Prostate gland (tissue), 2 donors: ENCODE results near the gene SRPRB.

Source experiments
- CTCF ChIP-seq, 4 experiments: fragments of 200-600 bp in 2 of 4; fragments of 450-650 bp in 2 of 4; sonication (generic) in 2 of 4; IDR thresholded peaks; 1 replicate in 3 of 4; 2 replicates in 1 of 4; pipeline ENCODE4 v1.5.1; 2016 to 2019; ENCODE audit warnings: antibody characterized with exemption in 4 of 4, mild to moderate bottlenecking in 2 of 4, moderate library complexity in 2 of 4
- POLR2A ChIP-seq: fragments of 450-650 bp; IDR thresholded peaks from one replicate; pipeline ENCODE4 v1.6.1; 2016; ENCODE audit warnings: antibody characterized with exemption, mild to moderate bottlenecking
- POLR2AphosphoS5 ChIP-seq: sonication (generic); formaldehyde crosslinking; IDR thresholded peaks from one replicate; pipeline ENCODE4 v1.6.1; 2017; ENCODE audit warnings: antibody characterized with exemption

- TF ChIP-seq CTCF (IDR thresholded peaks at IDR 0.05) (no peak), POLR2A (no peak), POLR2AphosphoS5 (no peak)
Measured at GRCh38 chr3:133758568-133758928, 47.1 kb upstream of the SRPRB start.
